GM12878 (cell line): ENCODE results near the gene PPP2R2D. TPM values are rescaled to one million over a fixed set of nuclear protein-coding genes. Genes with fewer than 3 reads are reported as not detected.

Experiments
- ATAC-seq: fragments of 200-7000 bp; cut with Tn5 transposase; 3 replicates; pipeline ENCODE4 v1.9.1; 2020; ENCODE audit warnings: mild to moderate bottlenecking, moderate library complexity
- BruUV-seq: library from RNA; stranded (reverse); fragments of 400-500 nt; replicated peaks from 2 replicates; lab custom pipeline; 2021; lab: Mats Ljungman, UMichigan
- CTCF ChIA-PET: fragments of 300-600 bp; sonication (Branson Sonifier 250); formaldehyde crosslinking; extraction: SDS; loops from one replicate; lab custom pipeline; 2021; ENCODE audit warnings: inconsistent platforms; lab: Yijun Ruan, JAX
- POLR2A ChIA-PET: fragments of 350-600 bp; formaldehyde crosslinking; extraction: SDS; loops from one replicate; lab custom pipeline; 2021; ENCODE audit warnings: inconsistent platforms; lab: Charles Lee
- RAD21 ChIA-PET: fragments of 300-600 bp; sonication (Branson Sonifier 250); formaldehyde crosslinking; loops from one replicate; lab custom pipeline; 2023; ENCODE audit warnings: antibody characterized with exemption; ENCODE audit not compliant: unreplicated experiment; lab: Charles Lee
- SMC1A ChIA-PET: fragments of 300-600 bp; sonication (Branson Sonifier 250); formaldehyde crosslinking; loops from one replicate; lab custom pipeline; 2023; ENCODE audit not compliant: unreplicated experiment, uncharacterized antibody; lab: Charles Lee
- DNase-seq: peaks from one replicate; pipeline ENCODE4 v3.0.0-alpha.2; 2011; ENCODE audit warnings: low read depth, low spot score
- FAIRE-seq: peaks from 3 replicates; lab custom pipeline; 2011; peaks lifted over from hg19 to GRCh38; lab: Jason Lieb, UNC
- H2AFZ ChIP-seq: 2 replicates; pipeline ENCODE4 v1.6.0; 2011; ENCODE audit warnings: low read depth, low read length, control low read depth; ENCODE audit not compliant: control insufficient read depth
- H3K27ac ChIP-seq: 2 replicates; pipeline ENCODE4 v1.5.1; 2011; ENCODE audit warnings: control low read depth; ENCODE audit not compliant: control insufficient read depth, insufficient read depth
- H3K27me3 ChIP-seq, 2 experiments: replicated peaks in 1 of 2; 2 replicates each; pipeline versions ENCODE4 v1.6.0 to v1.6.1; 2011; ENCODE audit warnings: low read length in 1 of 2; ENCODE audit not compliant: control insufficient read depth in 2 of 2, insufficient read depth in 2 of 2
- H3K36me3 ChIP-seq, 2 experiments: 2 replicates each; pipeline ENCODE4 v1.5.1; 2011; ENCODE audit warnings: low read length in 1 of 2; ENCODE audit not compliant: control insufficient read depth in 2 of 2, insufficient read depth in 2 of 2
- H3K4me1 ChIP-seq: 2 replicates; pipeline ENCODE4 v1.6.1; 2011; ENCODE audit warnings: mild to moderate bottlenecking, low read length, moderate library complexity, mixed read lengths; ENCODE audit not compliant: control insufficient read depth, insufficient read depth
- H3K4me2 ChIP-seq: 2 replicates; pipeline ENCODE4 v1.6.0; 2011; ENCODE audit warnings: control low read depth; ENCODE audit not compliant: control insufficient read depth, insufficient read depth
- H3K4me3 ChIP-seq: fragments of 200-600 bp; sonication (generic); 2 replicates; pipeline ENCODE4 v1.5.1; 2016
- H3K79me2 ChIP-seq: 2 replicates; pipeline ENCODE4 v1.6.0; 2011; ENCODE audit warnings: low read length; ENCODE audit not compliant: control insufficient read depth, insufficient read depth
- H3K9ac ChIP-seq: 2 replicates; pipeline ENCODE4 v1.8.0; 2011; ENCODE audit warnings: low read length, control low read depth, mixed read lengths; ENCODE audit not compliant: control insufficient read depth, insufficient read depth
- H3K9me3 ChIP-seq: replicated peaks from 3 replicates; pipeline ENCODE4 v1.5.1; 2011; ENCODE audit warnings: mild to moderate bottlenecking, low read length; ENCODE audit not compliant: control insufficient read depth, insufficient read depth
- H4K20me1 ChIP-seq: 2 replicates; pipeline ENCODE4 v1.6.0; 2011; ENCODE audit not compliant: control insufficient read depth, insufficient read depth
- CBX3 ChIP-seq: fragments of 200-600 bp; sonication (generic); IDR thresholded peaks from 2 replicates; pipeline ENCODE4 v1.6.1; 2016; ENCODE audit warnings: low read depth, borderline replicate concordance
- CEBPB ChIP-seq, 2 experiments: fragments of 150-350 bp in 1 of 2; IDR thresholded peaks; 2 replicates each; pipeline ENCODE4 v1.6.1; 2012 to 2014; ENCODE audit warnings: low read depth in 2 of 2, low read length in 2 of 2, borderline replicate concordance in 1 of 2, inconsistent platforms in 1 of 2
- CHD2 ChIP-seq: IDR thresholded peaks from 2 replicates; pipeline ENCODE4 v1.6.1; 2011; ENCODE audit warnings: low read depth, low read length, improper control_type of control experiment, borderline replicate concordance
- CHD4 ChIP-seq: fragments of 200-600 bp; sonication (generic); IDR thresholded peaks from 2 replicates; pipeline ENCODE4 v1.6.1; 2016; ENCODE audit warnings: mild to moderate bottlenecking
- FOXM1 ChIP-seq: IDR thresholded peaks from 2 replicates; pipeline ENCODE4 v1.6.1; 2012; ENCODE audit warnings: low read depth, mild to moderate bottlenecking, inconsistent platforms, low read length, moderate library complexity
- GABPA ChIP-seq: IDR thresholded peaks from 2 replicates; pipeline ENCODE4 v1.6.1; 2014; ENCODE audit warnings: antibody characterized with exemption, low read depth, mild to moderate bottlenecking, inconsistent platforms
- GATAD2B ChIP-seq: fragments of 450-650 bp; conservative IDR thresholded peaks from 2 replicates; pipeline ENCODE4 v1.6.1; 2017; ENCODE audit warnings: low read depth, mild to moderate bottlenecking, moderate library complexity
- IRF5 ChIP-seq: fragments of 450-650 bp; IDR thresholded peaks from 2 replicates; pipeline ENCODE4 v1.6.1; 2017; ENCODE audit warnings: borderline replicate concordance
- NFYA ChIP-seq: IDR thresholded peaks from 2 replicates; pipeline ENCODE4 v1.6.1; 2011; ENCODE audit warnings: low read depth, mild to moderate bottlenecking, low read length, improper control_type of control experiment, borderline replicate concordance
- RAD51 ChIP-seq: fragments of 450-650 bp; IDR thresholded peaks from 2 replicates; pipeline ENCODE4 v1.6.1; 2016; ENCODE audit warnings: moderate library complexity, mild to moderate bottlenecking, inconsistent platforms
- RB1 ChIP-seq: fragments of 450-650 bp; formaldehyde crosslinking; IDR thresholded peaks from 2 replicates; pipeline ENCODE4 v1.6.1; 2017; ENCODE audit warnings: mild to moderate bottlenecking, borderline replicate concordance
- RELA ChIP-seq: fragments of 450-650 bp; IDR thresholded peaks from 2 replicates; pipeline ENCODE4 v1.8.0; 2014; ENCODE audit warnings: borderline replicate concordance; ENCODE audit not compliant: partially characterized antibody
- YY1 ChIP-seq: IDR thresholded peaks from 2 replicates; pipeline ENCODE4 v1.6.1; 2011; ENCODE audit warnings: low read depth, mild to moderate bottlenecking, low read length
- whole genome bisulfite sequencing: methylation state at CpG from one replicate; pipeline ENCODE4 v1.1.6; 2016; ENCODE audit warnings: low lambda C conversion rate; ENCODE audit not compliant: insufficient replicate concordance, insufficient coverage; ENCODE audit errors: missing lambda C conversion rate; 5-methylcytosine and 5-hydroxymethylcytosine counted together
- in situ Hi-C: fragments of 300-500 bp; cut with MboI; formaldehyde crosslinking; loops from 9 replicates; pipeline ENCODE4 v1.14.3; 2018; ENCODE audit warnings: mixed read lengths
- intact Hi-C: fragments of 100-400 bp; cut with micrococcal nuclease; formaldehyde crosslinking; loops from one replicate; pipeline ENCODE4 v1.14.2; 2022; ENCODE audit not compliant: unreplicated experiment
- polyA plus RNA-seq, 11 experiments: library from polyadenylated mRNA; depleted of rRNA in 4 of 11; unstranded in 6 of 11; stranded (reverse) in 5 of 11; fragments of >200 nt; fragmentation: Nextera tagmentation in 4 of 11; fragmentation: Illumina TruSeq in 1 of 11; extraction: Ambion mirVana in 4 of 11; extraction: Trizol in 1 of 11; gene quantifications; 1 replicate in 1 of 11; 2 replicates in 10 of 11; pipeline versions ENCODE4 v1.2.1 to v1.2.3, GENCODE V29; 2011 to 2016; ENCODE audit warnings: inconsistent platforms in 2 of 11, missing spikeins in 2 of 11, low read depth in 1 of 11
- total RNA-seq, 4 experiments: library from RNA; depleted of rRNA in 3 of 4; stranded (reverse); fragments of >200 nt in 3 of 4; fragmentation: Illumina TruSeq in 1 of 4; extraction: Trizol in 1 of 4; gene quantifications; 2 replicates each; pipeline versions ENCODE4 v1.2.1 to v1.2.3, GENCODE V29; 2013 to 2021
- TF ChIP-seq, protein P1 (sequence below): fragments of 450-650 bp; IDR thresholded peaks from 2 replicates; pipeline ENCODE4 v1.6.1; 2018; ENCODE audit warnings: borderline replicate concordance, mild to moderate bottlenecking; ENCODE audit not compliant: partially characterized antibody

Gene PPP2R2D
- total and polyA plus RNA-seq, 10 of the 15 experiments (the other 5 are each of a cell fraction or from before 2014, with no cell fraction given): 2.8 to 41.9 (median 21.8) TPM

DNA sequence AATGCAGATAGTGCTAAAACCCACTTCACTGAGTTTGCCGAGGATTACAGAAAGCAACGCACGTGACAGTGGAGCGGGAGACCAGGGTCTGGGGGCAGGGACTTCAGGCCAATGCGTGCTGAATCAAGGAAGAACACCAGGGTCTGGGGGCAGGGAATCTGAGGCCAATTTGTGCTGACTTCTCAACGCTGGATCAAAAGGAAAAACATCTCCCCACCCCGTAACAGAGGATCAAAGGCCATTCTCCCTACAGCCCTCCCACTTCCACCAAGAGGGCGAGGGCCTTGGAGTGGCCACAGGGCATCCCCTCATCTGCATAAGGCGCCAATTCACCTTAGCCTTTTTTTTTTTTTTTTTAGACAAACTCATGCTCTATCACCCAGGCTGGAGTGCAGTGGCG lies 103.2 kb downstream of the PPP2R2D start:
- peaks cover 0 to 3% of the 10 kb centered on the region in 2 experiments; a peak in 1 of 4 replicates for H3K27me3 ChIP-seq
- no peak overlapping the region for H3K4me2 ChIP-seq
- RAD21 ChIA-PET: no interaction called here
- no peaks in the 10 kb centered on the region for H3K79me2 ChIP-seq
- ATAC-seq: no peak
- H3K9ac ChIP-seq: no peak overlapping the region
- H2AFZ ChIP-seq: no peak overlapping the region
- no peaks in the 10 kb centered on the region for H4K20me1 ChIP-seq
- DNase-seq: no peak
- CTCF ChIA-PET: no interaction called here
- no peaks in the 10 kb centered on the region for H3K4me1 ChIP-seq
- WGBS: 40% methylated on average over 9 of the region's 10 CpGs
- SMC1A ChIA-PET: no interaction called here
- intact Hi-C loops: no loop called here
- no peaks in the 10 kb centered on the region for H3K36me3 ChIP-seq
- H3K9me3 ChIP-seq: no peaks in the 10 kb centered on the region; the same call in 2 of the 3 replicates
- H3K27ac ChIP-seq: no peak overlapping the region
- no TSS peak for BruUV-seq
- POLR2A ChIA-PET: no interaction called here
- no peak overlapping the region for H3K4me3 ChIP-seq
- no peak for TF ChIP-seq RB1
- no peak for TF ChIP-seq GATAD2B
- no peak for TF ChIP-seq RAD51
- no peak for TF ChIP-seq CEBPB (IDR thresholded peaks at IDR 0.05; ENCODE audit: borderline replicate concordance in 1 of 2, low read depth in 2 of 2, low read length in 2 of 2)
- no peak for TF ChIP-seq YY1
- TF ChIP-seq CBX3: no peak
- no peak for TF ChIP-seq RELA
- TF ChIP-seq, all 136 proteins: peak for 0
- in situ Hi-C loops: no loop called here
- no peak for FAIRE-seq

DNA sequence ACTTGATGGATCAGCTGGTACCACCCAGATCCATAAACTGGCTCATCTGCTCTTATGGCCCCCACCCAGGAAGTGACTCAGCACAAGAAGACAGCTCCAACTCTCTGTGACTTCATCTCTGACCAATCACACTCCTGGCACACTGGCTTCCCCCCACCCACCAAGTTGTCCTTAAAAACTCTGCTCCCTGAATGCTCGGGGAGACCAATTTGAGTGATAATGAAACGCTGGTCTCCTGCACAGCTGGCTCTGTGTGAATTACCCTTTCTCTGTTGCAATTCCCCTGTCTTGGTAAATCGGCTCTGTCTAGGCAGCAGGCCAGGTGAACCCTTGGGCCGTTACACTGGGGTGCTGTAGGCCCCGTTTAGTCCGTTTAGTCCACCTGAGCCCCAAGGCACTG lies 104.3 kb downstream of the PPP2R2D start:
- H3K36me3 ChIP-seq: no peaks in the 10 kb centered on the region
- no peak overlapping the region for H3K4me3 ChIP-seq
- no peak for ATAC-seq
- no peak overlapping the region for H2AFZ ChIP-seq
- intact Hi-C loops: no loop called here
- ChIA-PET SMC1A (no interaction called here), RAD21 (no interaction called here), CTCF (no interaction called here), POLR2A (no interaction called here)
- H3K27ac ChIP-seq: no peak overlapping the region
- H3K4me1 ChIP-seq: no peaks in the 10 kb centered on the region
- H3K27me3 ChIP-seq: peaks cover 0 to 3% of the 10 kb centered on the region in 2 experiments; a peak in 1 of 4 replicates
- H3K9ac ChIP-seq: no peak overlapping the region
- in situ Hi-C loops: no loop called here
- H3K9me3 ChIP-seq: no peaks in the 10 kb centered on the region; the same call in 2 of the 3 replicates
- H3K4me2 ChIP-seq: no peak overlapping the region
- H4K20me1 ChIP-seq: no peaks in the 10 kb centered on the region
- 30% methylated on average over 6 of the region's 6 CpGs for WGBS
- no peaks in the 10 kb centered on the region for H3K79me2 ChIP-seq
- BruUV-seq: no TSS peak
- DNase-seq: no peak
- no peak for FAIRE-seq
- no peak for TF ChIP-seq GABPA
- no peak for TF ChIP-seq IRF5
- no peak for TF ChIP-seq NFYA
- TF ChIP-seq, protein P1, sequence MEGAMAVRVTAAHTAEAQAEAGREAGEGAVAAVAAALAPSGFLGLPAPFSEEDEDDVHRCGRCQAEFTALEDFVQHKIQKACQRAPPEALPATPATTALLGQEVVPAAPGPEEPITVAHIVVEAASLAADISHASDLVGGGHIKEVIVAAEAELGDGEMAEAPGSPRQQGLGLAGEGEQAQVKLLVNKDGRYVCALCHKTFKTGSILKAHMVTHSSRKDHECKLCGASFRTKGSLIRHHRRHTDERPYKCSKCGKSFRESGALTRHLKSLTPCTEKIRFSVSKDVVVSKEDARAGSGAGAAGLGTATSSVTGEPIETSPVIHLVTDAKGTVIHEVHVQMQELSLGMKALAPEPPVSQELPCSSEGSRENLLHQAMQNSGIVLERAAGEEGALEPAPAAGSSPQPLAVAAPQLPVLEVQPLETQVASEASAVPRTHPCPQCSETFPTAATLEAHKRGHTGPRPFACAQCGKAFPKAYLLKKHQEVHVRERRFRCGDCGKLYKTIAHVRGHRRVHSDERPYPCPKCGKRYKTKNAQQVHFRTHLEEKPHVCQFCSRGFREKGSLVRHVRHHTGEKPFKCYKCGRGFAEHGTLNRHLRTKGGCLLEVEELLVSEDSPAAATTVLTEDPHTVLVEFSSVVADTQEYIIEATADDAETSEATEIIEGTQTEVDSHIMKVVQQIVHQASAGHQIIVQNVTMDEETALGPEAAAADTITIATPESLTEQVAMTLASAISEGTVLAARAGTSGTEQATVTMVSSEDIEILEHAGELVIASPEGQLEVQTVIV: no peak
- no peak for TF ChIP-seq FOXM1
- TF ChIP-seq CHD4: no peak
- TF ChIP-seq CHD2: no peak
